ENCODE results near the gene CNTN4. TPM values are rescaled to one million over a fixed set of nuclear protein-coding genes. Genes with fewer than 3 reads are reported as not detected.

Gene CNTN4
- polyA plus RNA-seq, 1 experiment = not detected

- Histone ChIP-seq H3K4me3 (ENCODE audit: low read depth, low read length) (no peak overlapping the region), H3K36me3 (ENCODE audit: control insufficient read depth, insufficient read depth, low read length) (no peaks in the 10 kb centered on the region), H3K27me3 (ENCODE audit: control insufficient read depth, insufficient read depth, low read length) (no peaks in the 10 kb centered on the region)
- ChIA-PET POLR2A (no interaction called here), CTCF (no interaction called here)
- no peak for TF ChIP-seq CTCF (IDR thresholded peaks at IDR 0.05; ENCODE audit: insufficient read depth, low read depth, low read length)
- no peak for DNase-seq (ENCODE audit: low read depth)
Observed at GRCh38 chr3:2099028-2099671, 484 bp downstream of the CNTN4 start.

DNA sequence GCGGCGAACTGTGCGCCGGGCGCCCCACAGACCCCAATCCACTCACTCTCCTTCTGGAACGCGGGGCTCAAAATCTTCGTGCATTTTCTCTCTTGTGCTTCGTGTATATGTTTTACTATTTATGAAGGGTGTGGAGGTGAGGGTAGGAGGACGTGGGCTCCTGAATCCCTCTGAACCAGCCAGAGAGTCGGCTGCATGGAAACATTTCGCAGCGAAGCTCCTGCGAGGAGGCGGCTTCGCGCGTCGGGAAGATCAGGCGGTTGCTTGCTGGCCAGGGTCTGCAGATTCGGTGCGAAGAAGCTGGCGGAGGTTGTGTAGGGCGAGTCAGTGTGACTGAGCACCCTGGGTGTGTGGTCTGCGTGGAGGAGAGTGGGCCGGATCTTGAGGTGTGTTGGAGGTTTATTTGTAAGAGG is 1.1 kb downstream of the CNTN4 start:
- POLR2A ChIA-PET = no interaction called here
- Histone ChIP-seq H3K4me3 (ENCODE audit: low read depth, low read length) (no peak overlapping the region), H3K27me3 (ENCODE audit: control insufficient read depth, insufficient read depth, low read length) (no peaks in the 10 kb centered on the region), H3K36me3 (ENCODE audit: control insufficient read depth, insufficient read depth, low read length) (no peaks in the 10 kb centered on the region)
- TF ChIP-seq CTCF (IDR thresholded peaks at IDR 0.05; ENCODE audit: insufficient read depth, low read depth, low read length) = no peak
- CTCF ChIA-PET = no interaction called here
- no peak for DNase-seq (ENCODE audit: low read depth)

GRCh38 chr3:2106438-2106837 is 7.8 kb downstream of the CNTN4 start:
- Histone ChIP-seq H3K36me3 (ENCODE audit: control insufficient read depth, insufficient read depth, low read length) (no peaks in the 10 kb centered on the region), H3K4me3 (ENCODE audit: low read depth, low read length) (no peak overlapping the region), H3K27me3 (ENCODE audit: control insufficient read depth, insufficient read depth, low read length) (no peaks in the 10 kb centered on the region)
- CTCF ChIA-PET = no interaction called here
- POLR2A ChIA-PET = no interaction called here
- no peak for DNase-seq (ENCODE audit: low read depth)
- TF ChIP-seq CTCF (IDR thresholded peaks at IDR 0.05; ENCODE audit: insufficient read depth, low read depth, low read length) = no peak

DNA sequence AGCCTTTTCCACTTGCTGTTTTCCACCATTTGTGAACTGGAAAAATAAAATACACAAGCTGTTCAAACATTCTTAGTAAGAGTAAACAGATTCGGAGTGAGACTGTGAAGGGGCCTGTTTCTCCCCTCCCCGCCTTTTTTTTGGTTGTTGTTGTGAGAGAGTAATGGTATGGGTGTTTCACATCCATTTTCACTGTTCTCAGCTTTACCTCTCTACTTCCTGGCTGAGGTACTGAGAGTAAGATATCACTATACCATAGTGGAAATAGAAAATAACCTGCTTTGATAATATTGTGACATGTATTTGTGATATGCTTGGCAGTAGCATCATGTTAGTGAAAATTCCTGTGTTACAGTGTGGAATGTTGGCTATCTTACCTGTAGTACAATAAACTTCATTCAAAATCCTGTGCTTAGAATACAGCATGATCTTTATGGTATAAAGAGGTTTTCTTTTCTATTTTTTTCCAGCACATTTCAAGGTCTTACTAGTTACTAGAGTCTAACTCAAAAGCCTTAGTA is 12.0 kb downstream of the CNTN4 start:
- no peak for DNase-seq (ENCODE audit: low read depth)
- no peak overlapping the region for H3K4me3 ChIP-seq (ENCODE audit: low read depth, low read length)
- POLR2A ChIA-PET = no interaction called here
- no peaks in the 10 kb centered on the region for H3K27me3 ChIP-seq (ENCODE audit: control insufficient read depth, insufficient read depth, low read length)
- H3K36me3 ChIP-seq (ENCODE audit: control insufficient read depth, insufficient read depth, low read length) = no peaks in the 10 kb centered on the region
- TF ChIP-seq CTCF (IDR thresholded peaks at IDR 0.05; ENCODE audit: insufficient read depth, low read depth, low read length) = no peak
- CTCF ChIA-PET = interaction anchor here (1.1 kb wide), 1 partner anchor 12 kb away, joined by 3 read pairs; no protein-coding TSS in a partner anchor

DNA sequence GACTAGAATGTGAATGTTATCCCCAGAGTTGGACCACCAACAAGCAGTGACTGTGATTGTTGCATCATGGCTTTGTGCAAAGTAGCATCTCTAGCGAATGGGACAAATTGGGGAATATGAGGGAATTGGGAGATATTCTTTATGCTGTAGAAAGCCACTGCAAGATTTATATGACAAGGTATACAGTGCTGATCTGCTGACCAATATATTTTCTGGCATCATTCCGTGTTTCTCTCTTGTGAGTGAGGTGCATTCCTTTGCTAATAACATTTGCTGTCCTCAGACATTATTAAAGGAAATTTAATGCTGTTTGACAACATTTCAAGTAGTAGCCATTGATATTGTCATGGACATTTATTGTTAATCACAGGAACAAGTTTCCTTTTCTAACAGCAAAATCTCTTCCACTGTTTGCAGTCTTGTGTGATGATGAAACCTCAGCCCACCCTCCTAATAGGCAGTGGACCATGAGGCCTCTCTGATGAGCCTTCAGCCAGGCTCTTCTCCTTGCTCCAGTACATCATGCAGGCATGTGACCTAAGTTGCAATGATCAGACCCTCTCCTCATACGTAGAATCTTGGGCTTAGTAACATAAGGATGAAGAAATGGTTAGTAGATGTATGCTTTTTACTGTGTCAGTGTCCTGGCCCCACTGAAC is 16.1 kb downstream of the CNTN4 start:
- TF ChIP-seq CTCF (IDR thresholded peaks at IDR 0.05; ENCODE audit: insufficient read depth, low read depth, low read length) = no peak
- H3K27me3 ChIP-seq (ENCODE audit: control insufficient read depth, insufficient read depth, low read length) = no peaks in the 10 kb centered on the region
- POLR2A ChIA-PET = no interaction called here
- no peaks in the 10 kb centered on the region for H3K36me3 ChIP-seq (ENCODE audit: control insufficient read depth, insufficient read depth, low read length)
- CTCF ChIA-PET = no interaction called here
- H3K4me3 ChIP-seq (ENCODE audit: low read depth, low read length) = no peak overlapping the region
- no peak for DNase-seq (ENCODE audit: low read depth)

Data from BJ (cell line).